22Rv1 (cell line): ENCODE results near the gene FHL1.
"Not testable (repeated sequence)": the region's sequence is repeated elsewhere in the genome, so short reads cannot be mapped to it uniquely, and the experiment has no call there.

ENCODE experiments used
- H3K27ac ChIP-seq: fragments of 450-650 bp; 2 replicates; pipeline ENCODE4 v1.5.1; 2017
- CTCF ChIP-seq: fragments of 450-650 bp; IDR thresholded peaks from 2 replicates; pipeline ENCODE4 v1.5.1; 2017; ENCODE audit warnings: mild to moderate bottlenecking
- ZFX ChIP-seq: fragments of 450-650 bp; IDR thresholded peaks from 2 replicates; pipeline ENCODE4 v1.6.1; 2017; ENCODE audit warnings: antibody characterized with exemption, borderline replicate concordance

FHL1 gene

GRCh38 chrX:136227948-136228838 lies 80.9 kb downstream of the FHL1 start:
- H3K27ac ChIP-seq: no peak overlapping the region
- no peak for TF ChIP-seq ZFX

GRCh38 chrX:136228839-136229207 lies 81.5 kb downstream of the FHL1 start:
- TF ChIP-seq CTCF (no peak), ZFX (no peak)
- H3K27ac ChIP-seq: no peak overlapping the region

- TF ChIP-seq ZFX: no peak
- no peak for TF ChIP-seq CTCF
Measured at GRCh38 chrX:136237074-136237473, 89.7 kb downstream of the FHL1 start.

GRCh38 chrX:136237849-136238248 lies 90.5 kb downstream of the FHL1 start:
- H3K27ac ChIP-seq: not testable (repeated sequence)

More at GRCh38 chrX:136237074-136237473, 89.7 kb downstream of the FHL1 start:
- no peak overlapping the region for H3K27ac ChIP-seq

- TF ChIP-seq ZFX (no peak), CTCF (no peak)
- H3K27ac ChIP-seq: no peak overlapping the region
Measured at GRCh38 chrX:136246201-136246600, 98.9 kb downstream of the FHL1 start.

- no peak for TF ChIP-seq CTCF
- no peak for TF ChIP-seq ZFX
- H3K27ac ChIP-seq: no peak overlapping the region
Measured at GRCh38 chrX:136250191-136251040, 103.1 kb downstream of the FHL1 start.

- no peak within 1 kb of the TSS for H3K27ac ChIP-seq
- no peak for TF ChIP-seq ZFX
- no peak for TF ChIP-seq CTCF
Measured at GRCh38 chrX:136251041-136251991, 104.0 kb downstream of the FHL1 start, which contains the start of gene MAP7D3. Gene MAP7D3 (minus strand): TSS chrX:136251400. CDS start chrX:136251358, 42 bp downstream.
